ENCODE data around the gene CABLES1. TPM values are rescaled to one million over a fixed set of nuclear protein-coding genes. Genes with fewer than 3 reads are reported as not detected.

The CABLES1 gene
- total and polyA plus RNA-seq, 2 experiments from 2014 or later = 1.3 to 8.9 TPM

DNA sequence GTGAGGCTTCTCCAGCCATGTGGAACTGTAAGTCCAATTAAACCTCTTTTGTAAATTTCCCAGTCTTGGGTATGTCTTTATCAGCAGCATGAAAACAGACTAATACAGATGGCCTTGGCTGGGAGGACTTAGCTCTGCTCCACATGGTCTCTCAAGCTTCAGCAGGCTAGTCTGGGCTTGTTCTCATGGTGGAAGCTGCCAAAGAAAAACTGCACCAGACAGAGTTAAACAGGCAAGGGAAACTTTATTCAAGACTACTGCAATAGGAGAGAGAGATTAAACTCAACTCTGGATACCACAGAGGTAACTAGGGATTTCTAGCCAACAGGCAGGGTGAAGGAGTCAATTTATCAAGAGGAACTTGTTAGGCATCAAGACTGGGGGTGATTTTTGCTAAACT lies 142.1 kb downstream of the CABLES1 start:
- DNase-seq = no peak
- Histone ChIP-seq H3K9ac (no peak overlapping the region), H3K4me2 (ENCODE audit: unreplicated experiment) (no peak overlapping the region)

GRCh38 chr18:23279931-23280330 lies 144.6 kb downstream of the CABLES1 start:
- Histone ChIP-seq H2AFZ (no peak overlapping the region), H3K4me2 (ENCODE audit: unreplicated experiment) (no peak overlapping the region), H3K9me2 (ENCODE audit: insufficient read depth) (no peaks in the 10 kb centered on the region), H4K20me1 (ENCODE audit: insufficient read depth) (no peaks in the 10 kb centered on the region), H3K9ac (no peak overlapping the region), H3K27ac (no peak overlapping the region), H3K27me3 (replicated peaks; ENCODE audit: insufficient read depth) (no peaks in the 10 kb centered on the region), H3K4me1 (ENCODE audit: insufficient read depth) (peaks cover 24% of the 10 kb centered on the region), H3K36me3 (ENCODE audit: low read depth) (0 out of 2 replicates have a peak, but pooled peaks cover 3% of the 10 kb centered on the region), H3F3A (ENCODE audit: insufficient read depth) (no peaks in the 10 kb centered on the region), H3K9me3 (ENCODE audit: low read depth) (no peaks in the 10 kb centered on the region), H3K79me2 (ENCODE audit: insufficient read depth) (no peaks in the 10 kb centered on the region), H3K4me3 (no peak overlapping the region)
- DNase-seq = no peak
- in situ Hi-C loops (cut with MboI) = loop anchor here (10.0 kb wide), 1 partner anchor 65 kb away; no protein-coding TSS in a partner anchor
- TF ChIP-seq EZH2phosphoT487 (IDR thresholded peaks at IDR 0.05; ENCODE audit: insufficient read depth, low read depth) (no peak), EZH2 (IDR thresholded peaks at IDR 0.05; ENCODE audit: insufficient read depth, poor library complexity, severe bottlenecking) (no peak)
- 93 to 96% methylated on average over 12 of the region's 12 CpGs for WGBS, 2 experiments (ENCODE audit: low coverage in 1 of 2, low lambda C conversion rate in 2 of 2, missing lambda C conversion rate in 2 of 2)

More for the DNA sequence above, 142.1 kb downstream of the CABLES1 start:
- Histone ChIP-seq H3K4me1 (ENCODE audit: insufficient read depth) (peaks cover 10% of the 10 kb centered on the region), H2AFZ (no peak overlapping the region), H4K20me1 (ENCODE audit: insufficient read depth) (no peaks in the 10 kb centered on the region), H3K9me2 (ENCODE audit: insufficient read depth) (no peaks in the 10 kb centered on the region), H3K27me3 (replicated peaks; ENCODE audit: insufficient read depth) (no peaks in the 10 kb centered on the region), H3K36me3 (ENCODE audit: low read depth) (0 out of 2 replicates have a peak, but pooled peaks cover 3% of the 10 kb centered on the region), H3K9me3 (ENCODE audit: low read depth) (no peaks in the 10 kb centered on the region), H3F3A (ENCODE audit: insufficient read depth) (no peaks in the 10 kb centered on the region), H3K27ac (no peak overlapping the region), H3K4me3 (no peak overlapping the region), H3K79me2 (ENCODE audit: insufficient read depth) (no peaks in the 10 kb centered on the region)
- TF ChIP-seq EZH2 (IDR thresholded peaks at IDR 0.05; ENCODE audit: insufficient read depth, poor library complexity, severe bottlenecking) = no peak
- in situ Hi-C loops (cut with MboI) = no loop called here

GRCh38 chr18:23280844-23281243 lies 145.6 kb downstream of the CABLES1 start:
- 0 out of 2 replicates have a peak, but pooled peaks cover 3% of the 10 kb centered on the region for H3K36me3 ChIP-seq (ENCODE audit: low read depth)
- no peaks in the 10 kb centered on the region for H3K9me3 ChIP-seq (ENCODE audit: low read depth)
- H3K4me2 ChIP-seq (ENCODE audit: unreplicated experiment) = no peak overlapping the region
- H3K27ac ChIP-seq = no peak overlapping the region
- H2AFZ ChIP-seq = no peak overlapping the region
- no peak for TF ChIP-seq EZH2 (IDR thresholded peaks at IDR 0.05; ENCODE audit: insufficient read depth, poor library complexity, severe bottlenecking)
- no peak for TF ChIP-seq EZH2phosphoT487 (IDR thresholded peaks at IDR 0.05; ENCODE audit: insufficient read depth, low read depth)
- no peaks in the 10 kb centered on the region for H3F3A ChIP-seq (ENCODE audit: insufficient read depth)
- no peaks in the 10 kb centered on the region for H3K9me2 ChIP-seq (ENCODE audit: insufficient read depth)
- no peaks in the 10 kb centered on the region for H3K27me3 ChIP-seq (replicated peaks; ENCODE audit: insufficient read depth)
- no peak for DNase-seq
- 86 to 95% methylated on average over 5 of the region's 5 CpGs for WGBS, 2 experiments (ENCODE audit: low coverage in 1 of 2, low lambda C conversion rate in 2 of 2, missing lambda C conversion rate in 2 of 2)
- H3K4me1 ChIP-seq (ENCODE audit: insufficient read depth) = peaks cover 24% of the 10 kb centered on the region
- in situ Hi-C loops (cut with MboI) = loop anchor here (10.0 kb wide), 1 partner anchor 64 kb away; no protein-coding TSS in a partner anchor
- no peak overlapping the region for H3K4me3 ChIP-seq
- no peaks in the 10 kb centered on the region for H3K79me2 ChIP-seq (ENCODE audit: insufficient read depth)
- no peaks in the 10 kb centered on the region for H4K20me1 ChIP-seq (ENCODE audit: insufficient read depth)
- no peak overlapping the region for H3K9ac ChIP-seq

GRCh38 chr18:23281626-23282436 lies 146.5 kb downstream of the CABLES1 start:
- Histone ChIP-seq H3K36me3 (ENCODE audit: low read depth) (0 out of 2 replicates have a peak, but pooled peaks cover 3% of the 10 kb centered on the region), H2AFZ (peak overlapping the region; percentile 48), H3K79me2 (ENCODE audit: insufficient read depth) (no peaks in the 10 kb centered on the region), H3F3A (ENCODE audit: insufficient read depth) (no peaks in the 10 kb centered on the region), H3K4me2 (ENCODE audit: unreplicated experiment) (no peak overlapping the region), H3K9ac (peak overlapping the region; percentile 21; the same call in 1 of the 2 replicates), H3K4me3 (no peak overlapping the region), H3K9me3 (ENCODE audit: low read depth) (no peaks in the 10 kb centered on the region), H3K27ac (0 out of 2 replicates have a peak overlapping the region, but pooled peaks have one; percentile 29), H3K4me1 (ENCODE audit: insufficient read depth) (peaks cover 24% of the 10 kb centered on the region), H4K20me1 (ENCODE audit: insufficient read depth) (no peaks in the 10 kb centered on the region), H3K27me3 (replicated peaks; ENCODE audit: insufficient read depth) (no peaks in the 10 kb centered on the region), H3K9me2 (ENCODE audit: insufficient read depth) (no peaks in the 10 kb centered on the region)
- in situ Hi-C loops (cut with MboI) = loop anchor here (10.0 kb wide), 1 partner anchor 63 kb away; no protein-coding TSS in a partner anchor
- TF ChIP-seq EZH2 (IDR thresholded peaks at IDR 0.05; ENCODE audit: insufficient read depth, poor library complexity, severe bottlenecking) (no peak), EZH2phosphoT487 (IDR thresholded peaks at IDR 0.05; ENCODE audit: insufficient read depth, low read depth) (no peak)
- 27 to 33% methylated on average over 14 of the region's 14 CpGs for whole genome bisulfite sequencing, 2 experiments (ENCODE audit: low coverage in 1 of 2, low lambda C conversion rate in 2 of 2, missing lambda C conversion rate in 2 of 2)
- peak; percentile 89 for DNase-seq

Data from GM23248 (cell line).